Ishikawa (cell line): Measurements from ENCODE around the gene SOHLH2.

Experiments used
- CEBPB ChIP-seq: IDR thresholded peaks from 2 replicates; pipeline ENCODE4 v1.6.1; 2012
- EGR1 ChIP-seq: IDR thresholded peaks from 2 replicates; pipeline ENCODE4 v1.6.1; 2012
- NFIC ChIP-seq: IDR thresholded peaks from 2 replicates; pipeline ENCODE4 v1.6.1; 2012
- RAD21 ChIP-seq: IDR thresholded peaks from 2 replicates; pipeline ENCODE4 v1.6.1; 2012; ENCODE audit warnings: low read depth
- TCF12 ChIP-seq: IDR thresholded peaks from 2 replicates; pipeline ENCODE4 v1.6.1; 2012; ENCODE audit warnings: low read depth
- TEAD4 ChIP-seq: IDR thresholded peaks from 2 replicates; pipeline ENCODE4 v1.6.1; 2012
- TF ChIP-seq, protein P1 (sequence below): IDR thresholded peaks from 2 replicates; pipeline ENCODE4 v1.6.1; 2012

DNA sequence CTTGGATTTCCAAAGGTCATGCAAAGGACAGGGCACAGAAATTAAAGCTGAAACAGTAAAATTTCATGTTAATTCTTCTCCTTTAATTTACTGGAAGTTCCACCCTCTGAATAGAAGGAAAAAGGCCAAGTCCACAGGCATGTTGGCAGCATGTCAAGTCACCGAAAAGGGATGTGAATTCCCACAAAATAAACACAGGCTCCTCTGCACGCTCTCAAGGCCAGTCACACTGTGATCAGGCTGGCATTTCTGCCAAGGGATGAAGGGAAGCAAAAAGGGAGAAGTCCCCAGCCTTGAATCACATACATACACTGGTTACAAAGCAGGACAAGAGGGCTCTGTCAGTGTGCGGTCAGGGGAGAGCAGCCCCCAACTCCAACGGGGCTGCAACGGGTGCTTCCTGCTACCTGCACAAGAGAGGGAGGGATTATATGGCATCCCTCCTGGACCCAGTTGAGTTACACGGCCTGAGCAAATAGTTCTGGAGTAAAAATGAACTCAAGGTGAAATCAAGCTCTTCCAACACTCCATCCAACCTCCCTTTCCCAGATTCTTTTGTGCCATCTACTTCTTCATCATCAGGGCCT is 90.0 kb downstream of the SOHLH2 start:
- TF ChIP-seq, protein P1, sequence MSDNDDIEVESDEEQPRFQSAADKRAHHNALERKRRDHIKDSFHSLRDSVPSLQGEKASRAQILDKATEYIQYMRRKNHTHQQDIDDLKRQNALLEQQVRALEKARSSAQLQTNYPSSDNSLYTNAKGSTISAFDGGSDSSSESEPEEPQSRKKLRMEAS, result no peak
- no peak for TF ChIP-seq TCF12
- TF ChIP-seq TEAD4, result no peak
- no peak for TF ChIP-seq RAD21
- TF ChIP-seq CEBPB, result no peak
- no peak for TF ChIP-seq NFIC
- TF ChIP-seq EGR1, result no peak
